Keratinocyte (primary cell): Measurements from ENCODE around the gene SMURF1. TPM values are rescaled to one million over a fixed set of nuclear protein-coding genes. Genes with fewer than 3 reads are reported as not detected.
A peak's percentile ranks its signal among the peaks of the same experiment; 100 is the strongest.

Experiments
- DNase-seq: peaks from one replicate; pipeline ENCODE4 v3.0.0-alpha.2; 2011; ENCODE audit warnings: low read depth, missing footprints, low spot score
- FAIRE-seq: peaks from 2 replicates; lab custom pipeline; 2011; peaks lifted over from hg19 to GRCh38; lab: Jason Lieb, UNC
- H2AFZ ChIP-seq: 2 replicates; pipeline ENCODE4 v1.6.0; 2012; ENCODE audit warnings: low read length, control low read depth, inconsistent platforms; ENCODE audit not compliant: control insufficient read depth
- H3K27ac ChIP-seq: 2 replicates; pipeline ENCODE4 v1.5.1; 2011; ENCODE audit warnings: low read length; ENCODE audit not compliant: control insufficient read depth, insufficient read depth
- H3K27me3 ChIP-seq: 3 replicates; pipeline ENCODE4 v1.6.0; 2011; ENCODE audit warnings: low read length; ENCODE audit not compliant: control insufficient read depth, insufficient read depth; ENCODE audit errors: extremely low read depth
- H3K36me3 ChIP-seq, 2 experiments: 2 replicates in 1 of 2; 3 replicates in 1 of 2; pipeline ENCODE4 v1.5.1; 2011; ENCODE audit warnings: low read length in 2 of 2, mild to moderate bottlenecking in 1 of 2; ENCODE audit not compliant: control insufficient read depth in 2 of 2, insufficient read depth in 2 of 2; ENCODE audit errors: extremely low read depth in 1 of 2
- H3K4me1 ChIP-seq: 3 replicates; pipeline ENCODE4 v1.5.1; 2011; ENCODE audit warnings: low read length; ENCODE audit not compliant: control insufficient read depth, insufficient read depth; ENCODE audit errors: extremely low read depth
- H3K4me2 ChIP-seq: 3 replicates; pipeline ENCODE4 v1.6.0; 2011; ENCODE audit warnings: low read depth, low read length; ENCODE audit not compliant: control insufficient read depth, insufficient read depth; ENCODE audit errors: extremely low read depth
- H3K4me3 ChIP-seq, 3 experiments: fragments of 200-600 bp in 1 of 3; sonication (generic) in 1 of 3; 2 replicates in 2 of 3; 3 replicates in 1 of 3; pipeline ENCODE4 v1.5.1; 2011 to 2016; ENCODE audit warnings: low read length in 3 of 3, mild to moderate bottlenecking in 3 of 3, control low read depth in 2 of 3, inconsistent platforms in 1 of 3, low read depth in 1 of 3, mixed read lengths in 1 of 3, mixed run types in 1 of 3, moderate library complexity in 1 of 3; ENCODE audit not compliant: control insufficient read depth in 2 of 3, insufficient read depth in 2 of 3; ENCODE audit errors: extremely low read depth in 1 of 3
- H3K79me2 ChIP-seq: 2 replicates; pipeline ENCODE4 v1.6.0; 2012; ENCODE audit warnings: low read length; ENCODE audit not compliant: control insufficient read depth, insufficient read depth
- H3K9ac ChIP-seq: 3 replicates; pipeline ENCODE4 v1.6.0; 2011; ENCODE audit warnings: low read length; ENCODE audit not compliant: control insufficient read depth, insufficient read depth; ENCODE audit errors: extremely low read depth
- H3K9me1 ChIP-seq: 3 replicates; pipeline ENCODE4 v1.6.0; 2011; ENCODE audit warnings: low read length; ENCODE audit not compliant: control insufficient read depth, insufficient read depth; ENCODE audit errors: extremely low read depth
- H3K9me3 ChIP-seq: 2 replicates; pipeline ENCODE4 v1.5.1; 2012; ENCODE audit warnings: low read depth, low read length; ENCODE audit not compliant: control insufficient read depth
- H4K20me1 ChIP-seq: 3 replicates; pipeline ENCODE4 v1.6.0; 2011; ENCODE audit warnings: low read length; ENCODE audit not compliant: control insufficient read depth, insufficient read depth; ENCODE audit errors: extremely low read depth
- EZH2 ChIP-seq: IDR thresholded peaks from one replicate; pipeline ENCODE4 v1.6.1; 2012; ENCODE audit warnings: inconsistent platforms, mild to moderate bottlenecking, low read length, moderate library complexity
- dilution Hi-C: fragments of 300-500 bp; cut with MboI; formaldehyde crosslinking; loops from one replicate; pipeline ENCODE4 v1.7.0; 2020; ENCODE audit warnings: low sequenced_read_pairs; ENCODE audit not compliant: extremely low pct_ligation_motif_present
- polyA plus RNA-seq, 5 experiments: library from polyadenylated mRNA; depleted of rRNA in 3 of 5; stranded (reverse) in 3 of 5; stranded (forward) in 1 of 5; unstranded in 1 of 5; fragments of >200 nt; gene quantifications; 1 replicate in 1 of 5; 2 replicates in 3 of 5; 3 replicates in 1 of 5; pipeline versions ENCODE4 v1.2.1 to v1.2.3, GENCODE V29; 2011 to 2012; ENCODE audit warnings: missing spikeins in 2 of 5, low read depth in 1 of 5, low replicate concordance in 1 of 5
- TF ChIP-seq, protein P1 (sequence below), 3 experiments: IDR thresholded peaks in 1 of 3; conservative IDR thresholded peaks in 1 of 3; optimal IDR thresholded peaks in 1 of 3; 2 replicates in 2 of 3; 3 replicates in 1 of 3; pipeline versions ENCODE3 to v1.5.1; 2011; ENCODE audit warnings: low read length in 3 of 3, mild to moderate bottlenecking in 3 of 3, moderate library complexity in 2 of 3, control low read depth in 1 of 3, inconsistent platforms in 1 of 3; ENCODE audit not compliant: insufficient read depth in 2 of 3; ENCODE audit errors: extremely low read depth in 1 of 3

SMURF1 gene
- polyA plus RNA-seq, 1 donor (not counting 4 experiments of a cell fraction or from before 2014, with no cell fraction given), result 22.2 TPM

DNA sequence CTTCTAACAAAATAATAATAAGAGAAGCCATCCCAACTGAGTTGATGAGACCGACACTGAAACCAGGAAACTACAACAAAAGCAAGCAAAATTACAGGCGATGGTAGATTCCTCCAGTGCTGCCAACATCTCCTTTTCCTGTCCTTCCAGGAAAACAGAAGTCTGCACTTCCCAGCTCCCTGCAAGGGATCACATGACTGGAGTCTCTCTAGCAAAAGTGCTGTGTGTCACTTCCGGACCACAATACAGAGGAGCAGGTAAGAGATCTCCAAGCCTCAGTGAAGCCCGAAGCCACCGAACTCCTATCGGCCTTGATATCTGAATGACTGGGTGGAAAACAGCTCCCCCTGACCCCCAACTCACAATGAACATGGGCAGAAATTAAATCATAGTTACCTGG is 63.2 kb downstream of the SMURF1 start:
- Histone ChIP-seq H2AFZ (no peak overlapping the region), H3K4me1 (peaks cover 8% of the 10 kb centered on the region), H3K79me2 (peaks cover 90% of the 10 kb centered on the region), H4K20me1 (peaks cover 9% of the 10 kb centered on the region), H3K9me1 (peaks cover 2% of the 10 kb centered on the region), H3K27ac (no peak overlapping the region), H3K9ac (no peak overlapping the region), H3K9me3 (no peaks in the 10 kb centered on the region), H3K36me3 (peaks cover 3 to 7% of the 10 kb centered on the region in 2 experiments), H3K4me3 (no peak overlapping the region), H3K4me2 (no peak overlapping the region), H3K27me3 (no peaks in the 10 kb centered on the region)
- FAIRE-seq (no peak), DNase-seq (no peak)
- dilution Hi-C loops, result no loop called here
- no peak for TF ChIP-seq EZH2
- TF ChIP-seq, protein P1, sequence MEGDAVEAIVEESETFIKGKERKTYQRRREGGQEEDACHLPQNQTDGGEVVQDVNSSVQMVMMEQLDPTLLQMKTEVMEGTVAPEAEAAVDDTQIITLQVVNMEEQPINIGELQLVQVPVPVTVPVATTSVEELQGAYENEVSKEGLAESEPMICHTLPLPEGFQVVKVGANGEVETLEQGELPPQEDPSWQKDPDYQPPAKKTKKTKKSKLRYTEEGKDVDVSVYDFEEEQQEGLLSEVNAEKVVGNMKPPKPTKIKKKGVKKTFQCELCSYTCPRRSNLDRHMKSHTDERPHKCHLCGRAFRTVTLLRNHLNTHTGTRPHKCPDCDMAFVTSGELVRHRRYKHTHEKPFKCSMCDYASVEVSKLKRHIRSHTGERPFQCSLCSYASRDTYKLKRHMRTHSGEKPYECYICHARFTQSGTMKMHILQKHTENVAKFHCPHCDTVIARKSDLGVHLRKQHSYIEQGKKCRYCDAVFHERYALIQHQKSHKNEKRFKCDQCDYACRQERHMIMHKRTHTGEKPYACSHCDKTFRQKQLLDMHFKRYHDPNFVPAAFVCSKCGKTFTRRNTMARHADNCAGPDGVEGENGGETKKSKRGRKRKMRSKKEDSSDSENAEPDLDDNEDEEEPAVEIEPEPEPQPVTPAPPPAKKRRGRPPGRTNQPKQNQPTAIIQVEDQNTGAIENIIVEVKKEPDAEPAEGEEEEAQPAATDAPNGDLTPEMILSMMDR (optimal IDR thresholded peaks at IDR 0.05 in 1 of 3, IDR thresholded peaks at IDR 0.05 in 1 of 3, conservative IDR thresholded peaks at IDR 0.05 in 1 of 3; ENCODE audit: extremely low read depth in 1 of 3, insufficient read depth in 2 of 3, low read length in 3 of 3), result no peak

DNA sequence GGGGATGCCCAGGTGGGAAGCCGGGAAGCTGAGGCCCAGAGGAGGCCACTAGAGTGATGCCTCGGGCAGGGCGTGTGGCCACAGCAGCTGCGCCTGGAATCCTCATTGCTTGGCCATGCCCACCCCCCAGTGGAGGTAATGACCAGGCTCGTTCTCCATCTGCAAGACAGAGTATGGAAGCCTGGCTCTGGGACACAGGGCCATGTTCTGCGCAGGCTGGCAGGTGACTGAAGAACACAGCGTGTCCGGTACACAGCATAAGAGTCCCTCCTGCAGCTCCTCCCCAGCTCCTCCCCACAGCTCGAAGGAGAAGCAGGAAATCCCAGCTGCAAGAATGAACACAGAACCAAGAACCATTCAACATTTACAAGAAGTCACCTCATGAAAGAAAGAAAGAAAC is 64.8 kb downstream of the SMURF1 start:
- TF ChIP-seq, protein P1 (optimal IDR thresholded peaks at IDR 0.05 in 1 of 3, IDR thresholded peaks at IDR 0.05 in 1 of 3, conservative IDR thresholded peaks at IDR 0.05 in 1 of 3; ENCODE audit: extremely low read depth in 1 of 3, insufficient read depth in 2 of 3, low read length in 3 of 3), result no peak
- no peak for TF ChIP-seq EZH2
- Histone ChIP-seq H3K79me2 (peaks cover 92% of the 10 kb centered on the region), H3K4me3 (no peak overlapping the region), H3K4me2 (peak overlapping the region; percentile 38), H3K4me1 (peaks cover 8% of the 10 kb centered on the region), H4K20me1 (peaks cover 7% of the 10 kb centered on the region), H2AFZ (no peak overlapping the region), H3K27ac (peak overlapping the region; percentile 7), H3K9me3 (no peaks in the 10 kb centered on the region), H3K9me1 (peaks cover 2% of the 10 kb centered on the region), H3K36me3 (peaks cover 3% of the 10 kb centered on the region in 2 experiments), H3K9ac (no peak overlapping the region), H3K27me3 (no peaks in the 10 kb centered on the region)
- FAIRE-seq (no peak), DNase-seq (no peak)
- dilution Hi-C loops, result no loop called here
